Caco-2 (cell line): Measurements from ENCODE around the gene KHDRBS2. TPM values are rescaled to one million over a fixed set of nuclear protein-coding genes. Genes with fewer than 3 reads are reported as not detected.

Source experiments
- BruUV-seq: library from RNA; stranded (reverse); fragments of 400-500 nt; replicated peaks from 2 replicates; lab custom pipeline; 2021; lab: Mats Ljungman, UMichigan
- CTCF ChIA-PET: fragments of 300-600 bp; sonication (Branson Sonifier 250); formaldehyde crosslinking; loops from one replicate; lab custom pipeline; 2022; ENCODE audit warnings: antibody characterized with exemption; lab: Charles Lee
- POLR2A ChIA-PET: fragments of 300-600 bp; sonication (Branson Sonifier 250); formaldehyde crosslinking; loops from one replicate; lab custom pipeline; 2022; ENCODE audit warnings: antibody characterized with exemption; lab: Charles Lee
- DNase-seq, 2 experiments: peaks; one replicate each; pipeline versions ENCODE4 v3.0.0 to v3.0.0-alpha.2; 2020 to 2022
- H3K27me3 ChIP-seq: replicated peaks from 2 replicates; pipeline ENCODE4 v1.6.0; 2011; ENCODE audit warnings: low read length; ENCODE audit not compliant: control insufficient read depth, insufficient read depth
- H3K36me3 ChIP-seq: 2 replicates; pipeline ENCODE4 v1.5.1; 2011; ENCODE audit warnings: low read length; ENCODE audit not compliant: control insufficient read depth, insufficient read depth
- H3K4me1 ChIP-seq: fragments of 250-450 bp; sonication (Bioruptor Pico); 2 replicates; pipeline ENCODE4 v1.5.1; 2020; ENCODE audit warnings: mild to moderate bottlenecking
- H3K4me3 ChIP-seq: 2 replicates; pipeline ENCODE4 v1.5.1; 2011; ENCODE audit warnings: low read depth, mild to moderate bottlenecking, control low read depth, low read length
- H3K9me3 ChIP-seq: fragments of 250-450 bp; sonication (Bioruptor Pico); 2 replicates; pipeline ENCODE4 v1.5.1; 2020; ENCODE audit warnings: mild to moderate bottlenecking, moderate library complexity
- H3K27ac Mint-ChIP-seq: one replicate; pipeline ENCODE4 v1.8.0; 2022; ENCODE audit warnings: mixed read lengths; ENCODE audit not compliant: unreplicated experiment
- H3K27me3 Mint-ChIP-seq: one replicate; pipeline ENCODE4 v1.8.0; 2022; ENCODE audit warnings: mixed read lengths; ENCODE audit not compliant: insufficient read depth, unreplicated experiment
- H3K36me3 Mint-ChIP-seq: one replicate; pipeline ENCODE4 v1.8.0; 2022; ENCODE audit warnings: mild to moderate bottlenecking, mixed read lengths; ENCODE audit not compliant: insufficient read depth, unreplicated experiment
- H3K4me1 Mint-ChIP-seq: one replicate; pipeline ENCODE4 v1.8.0; 2022; ENCODE audit warnings: low read depth, mixed read lengths; ENCODE audit not compliant: unreplicated experiment
- H3K4me3 Mint-ChIP-seq: one replicate; pipeline ENCODE4 v1.8.0; 2022; ENCODE audit warnings: mild to moderate bottlenecking, moderate library complexity, mixed read lengths; ENCODE audit not compliant: unreplicated experiment
- H3K9me3 Mint-ChIP-seq: one replicate; pipeline ENCODE4 v1.8.0; 2022; ENCODE audit warnings: mixed read lengths; ENCODE audit not compliant: unreplicated experiment
- CTCF ChIP-seq, 2 experiments: fragments of 200-600 bp in 1 of 2; IDR thresholded peaks; 1 replicate in 1 of 2; 2 replicates in 1 of 2; pipeline versions ENCODE4 v1.5.1 to v1.8.0; 2011 to 2022; ENCODE audit warnings: antibody characterized with exemption in 1 of 2, control low read depth in 1 of 2, inconsistent platforms in 1 of 2, low read depth in 1 of 2, low read length in 1 of 2, mild to moderate bottlenecking in 1 of 2, moderate library complexity in 1 of 2; ENCODE audit not compliant: insufficient read depth in 1 of 2, severe bottlenecking in 1 of 2, unreplicated experiment in 1 of 2
- intact Hi-C: fragments of 100-400 bp; cut with micrococcal nuclease; formaldehyde crosslinking; loops from one replicate; pipeline ENCODE4 v1.10.0; 2022; ENCODE audit not compliant: unreplicated experiment
- total RNA-seq: library from RNA; stranded (reverse); gene quantifications from 2 replicates; pipeline ENCODE4 v1.2.3, GENCODE V29; 2022

Gene KHDRBS2
- total RNA-seq, 1 experiment from 2014 or later = not detected

- no peak for TF ChIP-seq CTCF (IDR thresholded peaks at IDR 0.05; ENCODE audit: insufficient read depth in 1 of 2, low read depth in 1 of 2, low read length in 1 of 2, severe bottlenecking in 1 of 2, unreplicated experiment in 1 of 2)
- H3K9me3 ChIP-seq = no peaks in the 10 kb centered on the region
- Mint-ChIP-seq H3K4me3 (no peak overlapping the region), H3K9me3 (no peaks in the 10 kb centered on the region), H3K27me3 (no peaks in the 10 kb centered on the region), H3K36me3 (no peaks in the 10 kb centered on the region), H3K4me1 (no peaks in the 10 kb centered on the region), H3K27ac (no peak overlapping the region)
- no TSS peak for BruUV-seq
- no peaks in the 10 kb centered on the region for H3K36me3 ChIP-seq
- ChIA-PET CTCF (no interaction called here), POLR2A (no interaction called here)
- no peak overlapping the region for H3K4me3 ChIP-seq
- no peak for DNase-seq
- intact Hi-C loops = no loop called here
- H3K4me1 ChIP-seq = no peaks in the 10 kb centered on the region
- no peaks in the 10 kb centered on the region for H3K27me3 ChIP-seq
Observed at GRCh38 chr6:62119401-62119800, 166.6 kb downstream of the KHDRBS2 start.

GRCh38 chr6:62103186-62103859 is 182.7 kb downstream of the KHDRBS2 start:
- Mint-ChIP-seq H3K27me3 (no peaks in the 10 kb centered on the region), H3K27ac (no peak overlapping the region), H3K4me1 (no peaks in the 10 kb centered on the region), H3K9me3 (no peaks in the 10 kb centered on the region), H3K36me3 (no peaks in the 10 kb centered on the region), H3K4me3 (no peak overlapping the region)
- intact Hi-C loops = no loop called here
- Histone ChIP-seq H3K36me3 (no peaks in the 10 kb centered on the region), H3K27me3 (no peaks in the 10 kb centered on the region), H3K4me1 (no peaks in the 10 kb centered on the region), H3K9me3 (no peaks in the 10 kb centered on the region), H3K4me3 (no peak overlapping the region)
- ChIA-PET POLR2A (no interaction called here), CTCF (no interaction called here)
- no TSS peak for BruUV-seq
- TF ChIP-seq CTCF (IDR thresholded peaks at IDR 0.05; ENCODE audit: insufficient read depth in 1 of 2, low read depth in 1 of 2, low read length in 1 of 2, severe bottlenecking in 1 of 2, unreplicated experiment in 1 of 2) = no peak
- no peak for DNase-seq

GRCh38 chr6:62102387-62102786 is 183.6 kb downstream of the KHDRBS2 start:
- H3K4me3 Mint-ChIP-seq = no peak overlapping the region
- no peaks in the 10 kb centered on the region for H3K9me3 Mint-ChIP-seq
- no peaks in the 10 kb centered on the region for H3K4me1 Mint-ChIP-seq
- no peak for TF ChIP-seq CTCF (IDR thresholded peaks at IDR 0.05; ENCODE audit: insufficient read depth in 1 of 2, low read depth in 1 of 2, low read length in 1 of 2, severe bottlenecking in 1 of 2, unreplicated experiment in 1 of 2)
- H3K27me3 Mint-ChIP-seq = no peaks in the 10 kb centered on the region
- no peaks in the 10 kb centered on the region for H3K36me3 Mint-ChIP-seq
- H3K9me3 ChIP-seq = no peaks in the 10 kb centered on the region
- no peak overlapping the region for H3K4me3 ChIP-seq
- BruUV-seq = no TSS peak
- H3K27ac Mint-ChIP-seq = no peak overlapping the region
- no peak for DNase-seq
- ChIA-PET CTCF (no interaction called here), POLR2A (no interaction called here)
- no peaks in the 10 kb centered on the region for H3K36me3 ChIP-seq
- intact Hi-C loops = no loop called here
- no peaks in the 10 kb centered on the region for H3K27me3 ChIP-seq
- no peaks in the 10 kb centered on the region for H3K4me1 ChIP-seq
